ENCODE results near the gene DIAPH3.
"Not testable (repeated sequence)": the region's sequence is repeated elsewhere in the genome, so short reads cannot be mapped to it uniquely, and the experiment has no call there.

Gene DIAPH3

GRCh38 chr13:60210510-60211330 lies 47.0 kb upstream of the DIAPH3 start:
- no peaks in the 10 kb centered on the region for H3K4me1 ChIP-seq (ENCODE audit: insufficient read depth, low read length, poor library complexity, severe bottlenecking)
- no peaks in the 10 kb centered on the region for H3K9me3 ChIP-seq (ENCODE audit: insufficient read depth, low read depth, low read length)
- no peak overlapping the region for H3K4me3 ChIP-seq (ENCODE audit: low read length, poor library complexity, severe bottlenecking)
- no peaks in the 10 kb centered on the region for H3K79me2 ChIP-seq (ENCODE audit: insufficient read depth, low read length)
- H4K20me1 ChIP-seq (ENCODE audit: insufficient read depth, low read length, poor library complexity, severe bottlenecking) = no peaks in the 10 kb centered on the region
- H3K27me3 ChIP-seq (ENCODE audit: insufficient read depth, low read length, poor library complexity, severe bottlenecking) = no peaks in the 10 kb centered on the region
- no peaks in the 10 kb centered on the region for H3K36me3 ChIP-seq (ENCODE audit: insufficient read depth, low read length)
- no peak overlapping the region for H3K4me2 ChIP-seq (ENCODE audit: low read depth, low read length, poor library complexity, severe bottlenecking)
- H3F3A ChIP-seq (ENCODE audit: low read depth) = no peaks in the 10 kb centered on the region
- no peaks in the 10 kb centered on the region for H3K9me2 ChIP-seq (replicated peaks; ENCODE audit: low read depth, low read length)
- H3K9ac ChIP-seq (ENCODE audit: low read depth, low read length, poor library complexity, severe bottlenecking) = no peak overlapping the region
- TF ChIP-seq CTCF (conservative IDR thresholded peaks at IDR 0.05; ENCODE audit: low read length) = no peak
- TF ChIP-seq EZH2phosphoT487 (IDR thresholded peaks at IDR 0.05; ENCODE audit: borderline replicate concordance) = no peak
- no peak overlapping the region for H2AFZ ChIP-seq (ENCODE audit: low read length)

GRCh38 chr13:60205499-60205898 lies 41.8 kb upstream of the DIAPH3 start:
- H3K9me2 ChIP-seq (replicated peaks; ENCODE audit: low read depth, low read length); H3K4me2 ChIP-seq (ENCODE audit: low read depth, low read length, poor library complexity, severe bottlenecking); H4K20me1 ChIP-seq (ENCODE audit: insufficient read depth, low read length, poor library complexity, severe bottlenecking); H3K36me3 ChIP-seq (ENCODE audit: insufficient read depth, low read length); H3K27me3 ChIP-seq (ENCODE audit: insufficient read depth, low read length, poor library complexity, severe bottlenecking); H3K4me1 ChIP-seq (ENCODE audit: insufficient read depth, low read length, poor library complexity, severe bottlenecking); H3K79me2 ChIP-seq (ENCODE audit: insufficient read depth, low read length); H3K4me3 ChIP-seq (ENCODE audit: low read length, poor library complexity, severe bottlenecking); H3K9ac ChIP-seq (ENCODE audit: low read depth, low read length, poor library complexity, severe bottlenecking); H3K9me3 ChIP-seq (ENCODE audit: insufficient read depth, low read depth, low read length); H3F3A ChIP-seq (ENCODE audit: low read depth); H2AFZ ChIP-seq (ENCODE audit: low read length): not testable (repeated sequence)

GRCh38 chr13:60201286-60201685 lies 37.6 kb upstream of the DIAPH3 start:
- Histone ChIP-seq H3K4me1 (ENCODE audit: insufficient read depth, low read length, poor library complexity, severe bottlenecking) (no peaks in the 10 kb centered on the region), H4K20me1 (ENCODE audit: insufficient read depth, low read length, poor library complexity, severe bottlenecking) (no peaks in the 10 kb centered on the region), H2AFZ (ENCODE audit: low read length) (no peak overlapping the region), H3K4me2 (ENCODE audit: low read depth, low read length, poor library complexity, severe bottlenecking) (no peak overlapping the region), H3K36me3 (ENCODE audit: insufficient read depth, low read length) (no peaks in the 10 kb centered on the region), H3K4me3 (ENCODE audit: low read length, poor library complexity, severe bottlenecking) (no peak overlapping the region), H3K9me2 (replicated peaks; ENCODE audit: low read depth, low read length) (no peaks in the 10 kb centered on the region), H3K9me3 (ENCODE audit: insufficient read depth, low read depth, low read length) (no peaks in the 10 kb centered on the region), H3F3A (ENCODE audit: low read depth) (no peaks in the 10 kb centered on the region), H3K9ac (ENCODE audit: low read depth, low read length, poor library complexity, severe bottlenecking) (no peak overlapping the region), H3K79me2 (ENCODE audit: insufficient read depth, low read length) (no peaks in the 10 kb centered on the region), H3K27me3 (ENCODE audit: insufficient read depth, low read length, poor library complexity, severe bottlenecking) (no peaks in the 10 kb centered on the region)
- TF ChIP-seq CTCF (conservative IDR thresholded peaks at IDR 0.05; ENCODE audit: low read length) (no peak), EZH2phosphoT487 (IDR thresholded peaks at IDR 0.05; ENCODE audit: borderline replicate concordance) (no peak)

- H3K4me1 ChIP-seq (ENCODE audit: insufficient read depth, low read length, poor library complexity, severe bottlenecking); H3K4me2 ChIP-seq (ENCODE audit: low read depth, low read length, poor library complexity, severe bottlenecking); H3K36me3 ChIP-seq (ENCODE audit: insufficient read depth, low read length); H2AFZ ChIP-seq (ENCODE audit: low read length); H3K9ac ChIP-seq (ENCODE audit: low read depth, low read length, poor library complexity, severe bottlenecking); H3K79me2 ChIP-seq (ENCODE audit: insufficient read depth, low read length); H3K9me2 ChIP-seq (replicated peaks; ENCODE audit: low read depth, low read length); H3K27me3 ChIP-seq (ENCODE audit: insufficient read depth, low read length, poor library complexity, severe bottlenecking); H3F3A ChIP-seq (ENCODE audit: low read depth); H4K20me1 ChIP-seq (ENCODE audit: insufficient read depth, low read length, poor library complexity, severe bottlenecking); H3K9me3 ChIP-seq (ENCODE audit: insufficient read depth, low read depth, low read length); H3K4me3 ChIP-seq (ENCODE audit: low read length, poor library complexity, severe bottlenecking): not testable (repeated sequence)
These were observed 32.2 kb upstream of the DIAPH3 start for GRCh38 chr13:60195893-60196292.
